Measurements from ENCODE around the gene PNPLA2. TPM values are rescaled to one million over a fixed set of nuclear protein-coding genes. Genes with fewer than 3 reads are reported as not detected.

Gene PNPLA2
- total and polyA plus RNA-seq, 2 of the 8 experiments (the other 6 are each of a cell fraction or from before 2014, with no cell fraction given): 30.9 to 62.1 TPM

GRCh38 chr11:803467-803742, 15.3 kb upstream of the PNPLA2 start (continued):
- TF ChIP-seq ATF2 (IDR thresholded peaks at IDR 0.05; ENCODE audit: low read length) (no peak), KDM5A (IDR thresholded peaks at IDR 0.05; ENCODE audit: low read length) (no peak), SP2 (IDR thresholded peaks at IDR 0.05; ENCODE audit: low read length) (no peak), RBBP5 (IDR thresholded peaks at IDR 0.05; ENCODE audit: borderline replicate concordance, low read depth, low read length) (no peak), GABPA (IDR thresholded peaks at IDR 0.05; ENCODE audit: borderline replicate concordance, insufficient read depth, low read length) (no peak), POLR2AphosphoS5 (IDR thresholded peaks at IDR 0.05; ENCODE audit: low read depth, low read length) (no peak)

Data from H1 (cell line).